Kidney tubule cell (primary cell): ENCODE measurements around the gene CNOT2.
"Not testable (repeated sequence)": the region's sequence is repeated elsewhere in the genome, so short reads cannot be mapped to it uniquely, and the experiment has no call there.

Experiments
- DNase-seq: peaks from one replicate; pipeline ENCODE4 v3.0.0-alpha.2; 2018; ENCODE audit warnings: low spot score

CNOT2 gene

GRCh38 chr12:70251661-70252060, 8.4 kb downstream of the CNOT2 start:
- no peak for DNase-seq

- no peak for DNase-seq
Observed at GRCh38 chr12:70252832-70253231, 9.6 kb downstream of the CNOT2 start.

- no peak for DNase-seq
Observed at GRCh38 chr12:70254225-70254624, 11.0 kb downstream of the CNOT2 start.

- DNase-seq, result no peak
Observed at GRCh38 chr12:70254846-70255245, 11.6 kb downstream of the CNOT2 start.

- peak; percentile 5 for DNase-seq
Observed at GRCh38 chr12:70255311-70255710, 12.1 kb downstream of the CNOT2 start.

- no peak for DNase-seq
Observed at GRCh38 chr12:70258605-70259403, 15.6 kb downstream of the CNOT2 start.

- no peak for DNase-seq
Observed at GRCh38 chr12:70260646-70261045, 17.4 kb downstream of the CNOT2 start.

GRCh38 chr12:70264067-70264867, 21.0 kb downstream of the CNOT2 start:
- DNase-seq, result no peak

GRCh38 chr12:70265132-70265531, 21.9 kb downstream of the CNOT2 start:
- no peak for DNase-seq

GRCh38 chr12:70267550-70267949, 24.3 kb downstream of the CNOT2 start:
- no peak for DNase-seq

- no peak for DNase-seq
Observed at GRCh38 chr12:70268972-70269371, 25.7 kb downstream of the CNOT2 start.

GRCh38 chr12:70270108-70270507, 26.9 kb downstream of the CNOT2 start:
- DNase-seq, result no peak

GRCh38 chr12:70271025-70271424, 27.8 kb downstream of the CNOT2 start:
- peak; percentile 47 for DNase-seq

GRCh38 chr12:70272510-70272909, 29.3 kb downstream of the CNOT2 start:
- no peak for DNase-seq

- no peak for DNase-seq
Observed at GRCh38 chr12:70275045-70275444, 31.8 kb downstream of the CNOT2 start.

GRCh38 chr12:70277973-70278372, 34.7 kb downstream of the CNOT2 start:
- DNase-seq, result no peak

GRCh38 chr12:70278945-70279344, 35.7 kb downstream of the CNOT2 start:
- DNase-seq, result no peak

GRCh38 chr12:70283232-70283631, 40.0 kb downstream of the CNOT2 start:
- DNase-seq, result no peak

GRCh38 chr12:70288817-70289216, 45.6 kb downstream of the CNOT2 start:
- no peak for DNase-seq

- DNase-seq, result no peak
Observed at GRCh38 chr12:70290116-70290515, 46.9 kb downstream of the CNOT2 start.

- DNase-seq, result no peak
Observed at GRCh38 chr12:70292017-70292776, 49.0 kb downstream of the CNOT2 start.

GRCh38 chr12:70304684-70305555, 61.7 kb downstream of the CNOT2 start:
- DNase-seq, result not testable (repeated sequence)
